ENCODE data around the gene BAZ2A. TPM values are rescaled to one million over a fixed set of nuclear protein-coding genes. Genes with fewer than 3 reads are reported as not detected.

Gene BAZ2A
- total RNA-seq, 1 donor from 2014 or later: 128 TPM

- Mint-ChIP-seq H3K36me3 (ENCODE audit: insufficient read depth) (peaks cover 28% of the 10 kb centered on the region), H3K4me3 (ENCODE audit: low read depth) (no peak overlapping the region), H3K9me3 (ENCODE audit: low read depth) (no peaks in the 10 kb centered on the region), H3K4me1 (ENCODE audit: low read depth) (no peaks in the 10 kb centered on the region), H3K27me3 (no peaks in the 10 kb centered on the region), H3K27ac (no peak overlapping the region)
- DNase-seq (ENCODE audit: low spot score, unreplicated experiment): no peak
- no peak for TF ChIP-seq CTCF (IDR thresholded peaks at IDR 0.05; ENCODE audit: unreplicated experiment)
These were observed 13.2 kb downstream of the BAZ2A start for GRCh38 chr12:56616925-56617324.

- Mint-ChIP-seq H3K27ac (no peak overlapping the region), H3K27me3 (no peaks in the 10 kb centered on the region), H3K9me3 (ENCODE audit: low read depth) (no peaks in the 10 kb centered on the region), H3K36me3 (ENCODE audit: insufficient read depth) (peaks cover 34% of the 10 kb centered on the region), H3K4me3 (ENCODE audit: low read depth) (no peak overlapping the region), H3K4me1 (ENCODE audit: low read depth) (no peaks in the 10 kb centered on the region)
- no peak for TF ChIP-seq CTCF (IDR thresholded peaks at IDR 0.05; ENCODE audit: unreplicated experiment)
- no peak for DNase-seq (ENCODE audit: low spot score, unreplicated experiment)
These were observed 13.9 kb downstream of the BAZ2A start for GRCh38 chr12:56616244-56616643.

- Mint-ChIP-seq H3K27ac (no peak overlapping the region), H3K36me3 (ENCODE audit: insufficient read depth) (peaks cover 37% of the 10 kb centered on the region), H3K4me3 (ENCODE audit: low read depth) (no peak overlapping the region), H3K4me1 (ENCODE audit: low read depth) (no peaks in the 10 kb centered on the region), H3K27me3 (no peaks in the 10 kb centered on the region), H3K9me3 (ENCODE audit: low read depth) (no peaks in the 10 kb centered on the region)
- DNase-seq (ENCODE audit: low spot score, unreplicated experiment): no peak
- TF ChIP-seq CTCF (IDR thresholded peaks at IDR 0.05; ENCODE audit: unreplicated experiment): no peak
These were observed 15.5 kb downstream of the BAZ2A start for GRCh38 chr12:56614627-56615026.

GRCh38 chr12:56604355-56604754, 25.8 kb downstream of the BAZ2A start:
- Mint-ChIP-seq H3K36me3 (ENCODE audit: insufficient read depth) (peaks cover 35% of the 10 kb centered on the region), H3K9me3 (ENCODE audit: low read depth) (no peaks in the 10 kb centered on the region), H3K27me3 (no peaks in the 10 kb centered on the region), H3K27ac (no peak overlapping the region), H3K4me1 (ENCODE audit: low read depth) (no peaks in the 10 kb centered on the region), H3K4me3 (ENCODE audit: low read depth) (no peak overlapping the region)
- DNase-seq (ENCODE audit: low spot score, unreplicated experiment): no peak
- no peak for TF ChIP-seq CTCF (IDR thresholded peaks at IDR 0.05; ENCODE audit: unreplicated experiment)

- no peaks in the 10 kb centered on the region for H3K9me3 Mint-ChIP-seq (ENCODE audit: low read depth)
- no peak overlapping the region for H3K4me3 Mint-ChIP-seq (ENCODE audit: low read depth)
- H3K27ac Mint-ChIP-seq: no peak overlapping the region
- H3K4me1 Mint-ChIP-seq (ENCODE audit: low read depth): no peaks in the 10 kb centered on the region
- peaks cover 37% of the 10 kb centered on the region for H3K36me3 Mint-ChIP-seq (ENCODE audit: insufficient read depth)
- no peak for DNase-seq (ENCODE audit: low spot score, unreplicated experiment)
- no peak for TF ChIP-seq CTCF (IDR thresholded peaks at IDR 0.05; ENCODE audit: unreplicated experiment)
- no peaks in the 10 kb centered on the region for H3K27me3 Mint-ChIP-seq
These were observed 27.9 kb downstream of the BAZ2A start for GRCh38 chr12:56602239-56602638.
